LNCaP clone FGC (cell line): ENCODE results near the gene SYT6.

Experiments
- DNase-seq: peaks from one replicate; pipeline ENCODE4 v3.0.0-alpha.2; 2011; ENCODE audit warnings: low read depth
- H3K4me3 ChIP-seq: 2 replicates; pipeline ENCODE4 v1.5.1; 2011; ENCODE audit warnings: mild to moderate bottlenecking, low read depth, low read length, control low read depth
- TF ChIP-seq, protein P1 (sequence below): IDR thresholded peaks from 2 replicates; pipeline ENCODE4 v1.5.1; 2012; ENCODE audit warnings: mild to moderate bottlenecking; ENCODE audit not compliant: control insufficient read depth, insufficient read depth; ENCODE audit errors: extremely low read depth

The SYT6 gene

DNA sequence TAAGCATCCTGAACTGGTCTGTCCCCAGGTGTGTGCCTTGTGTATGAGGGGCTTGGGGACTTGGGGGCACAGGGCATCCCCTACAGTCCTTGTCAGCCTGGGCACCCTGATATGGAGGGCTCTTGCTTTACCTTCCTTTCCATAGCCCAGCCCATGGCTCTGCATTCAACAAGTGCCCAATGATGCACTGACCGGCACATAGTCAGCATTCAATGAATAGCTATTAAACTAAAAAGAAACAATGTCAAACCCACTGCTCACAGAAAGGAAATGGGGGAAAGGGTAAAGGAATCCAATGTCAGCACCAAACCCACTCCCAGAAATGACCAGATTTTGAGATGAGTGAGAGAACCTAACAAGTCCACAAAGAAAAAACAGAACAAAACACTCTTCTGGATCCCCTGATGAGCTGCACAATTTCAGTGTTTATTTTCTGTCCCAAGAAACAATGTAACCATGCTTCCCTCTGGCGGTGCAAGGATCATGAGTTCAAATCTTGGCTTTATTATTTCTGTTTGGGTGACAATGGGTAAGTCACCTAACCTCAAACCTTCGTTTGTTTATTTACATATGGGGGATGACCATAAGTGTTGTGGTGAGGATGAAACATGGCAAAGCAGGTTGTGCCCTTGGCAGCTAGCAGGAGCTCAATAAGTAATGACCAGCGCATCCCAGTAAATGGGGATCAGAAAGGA, 22.0 kb downstream of the SYT6 start:
- no peak for DNase-seq
- no peak overlapping the region for H3K4me3 ChIP-seq
- TF ChIP-seq, protein P1, sequence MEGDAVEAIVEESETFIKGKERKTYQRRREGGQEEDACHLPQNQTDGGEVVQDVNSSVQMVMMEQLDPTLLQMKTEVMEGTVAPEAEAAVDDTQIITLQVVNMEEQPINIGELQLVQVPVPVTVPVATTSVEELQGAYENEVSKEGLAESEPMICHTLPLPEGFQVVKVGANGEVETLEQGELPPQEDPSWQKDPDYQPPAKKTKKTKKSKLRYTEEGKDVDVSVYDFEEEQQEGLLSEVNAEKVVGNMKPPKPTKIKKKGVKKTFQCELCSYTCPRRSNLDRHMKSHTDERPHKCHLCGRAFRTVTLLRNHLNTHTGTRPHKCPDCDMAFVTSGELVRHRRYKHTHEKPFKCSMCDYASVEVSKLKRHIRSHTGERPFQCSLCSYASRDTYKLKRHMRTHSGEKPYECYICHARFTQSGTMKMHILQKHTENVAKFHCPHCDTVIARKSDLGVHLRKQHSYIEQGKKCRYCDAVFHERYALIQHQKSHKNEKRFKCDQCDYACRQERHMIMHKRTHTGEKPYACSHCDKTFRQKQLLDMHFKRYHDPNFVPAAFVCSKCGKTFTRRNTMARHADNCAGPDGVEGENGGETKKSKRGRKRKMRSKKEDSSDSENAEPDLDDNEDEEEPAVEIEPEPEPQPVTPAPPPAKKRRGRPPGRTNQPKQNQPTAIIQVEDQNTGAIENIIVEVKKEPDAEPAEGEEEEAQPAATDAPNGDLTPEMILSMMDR: no peak

DNA sequence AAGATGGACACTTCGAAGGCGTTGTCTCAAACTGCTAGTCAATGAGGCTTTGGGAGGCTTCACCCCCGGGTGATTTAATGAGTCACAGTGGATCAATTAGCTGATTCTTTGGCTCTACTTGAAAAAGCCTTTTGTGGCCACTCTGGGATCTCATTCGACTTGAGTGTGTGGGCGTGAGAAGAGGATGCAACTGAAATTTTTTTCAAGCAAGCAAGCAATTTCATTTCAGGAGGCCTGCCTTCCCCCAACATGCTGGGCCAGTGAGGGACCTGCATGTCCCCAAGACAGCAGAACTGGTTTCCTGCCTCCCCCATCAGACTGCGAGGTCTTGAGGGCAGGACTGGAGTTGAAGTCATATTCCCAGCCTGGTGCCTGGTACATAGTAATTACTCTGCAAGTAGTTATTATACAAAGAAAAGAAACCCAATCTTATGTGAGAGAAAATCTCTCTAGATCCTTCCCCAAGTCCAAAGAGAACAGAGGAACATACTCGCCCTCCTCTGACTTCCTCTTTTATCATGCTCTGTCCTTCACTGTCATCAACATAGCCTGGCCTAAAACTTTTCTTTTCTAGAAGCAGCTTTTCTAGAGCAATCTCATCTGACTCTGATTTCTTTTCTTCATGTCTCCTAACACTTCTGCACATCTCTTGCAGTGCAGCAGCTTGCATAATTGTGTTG, 22.7 kb downstream of the SYT6 start:
- no peak overlapping the region for H3K4me3 ChIP-seq
- TF ChIP-seq, protein P1: no peak
- DNase-seq: no peak

DNA sequence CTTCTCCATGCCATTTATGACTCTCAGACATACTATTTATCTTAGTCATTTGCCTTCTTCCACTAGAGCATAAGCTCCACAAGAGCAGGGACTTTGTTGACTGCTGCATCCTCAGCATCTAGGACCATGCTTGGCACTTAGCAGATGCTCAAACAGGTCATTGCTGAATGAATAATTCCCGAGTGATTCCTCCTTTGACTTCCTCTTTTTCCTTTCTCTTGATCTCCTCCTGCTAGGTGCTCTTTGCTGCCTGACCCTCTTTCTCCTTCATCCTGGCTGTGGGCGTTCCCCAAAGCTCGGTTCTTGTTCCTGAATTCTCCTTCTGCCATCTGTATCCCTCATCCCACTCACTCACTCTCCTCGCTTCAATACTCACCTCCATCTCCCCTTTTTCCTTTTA, 23.5 kb downstream of the SYT6 start:
- TF ChIP-seq, protein P1: no peak
- DNase-seq: no peak

DNA sequence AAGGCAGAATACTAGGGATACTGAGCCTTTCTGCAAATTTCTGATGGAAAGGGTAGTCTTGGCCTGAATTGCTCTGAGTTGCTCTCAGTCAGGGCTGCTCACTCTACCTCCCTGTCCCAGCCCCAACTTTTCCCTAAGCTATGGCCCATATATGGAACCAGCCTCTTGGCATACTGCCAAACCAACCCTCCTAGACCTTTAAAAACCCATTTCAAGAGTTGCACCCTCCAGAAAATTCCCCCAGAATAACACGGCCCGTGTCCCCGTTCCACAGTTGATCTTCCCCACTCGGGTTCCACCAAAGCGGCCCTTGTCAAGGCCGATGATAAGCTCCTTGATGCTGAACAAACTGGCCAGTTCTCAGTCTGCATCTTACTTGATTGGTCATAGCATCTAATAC, 25.4 kb downstream of the SYT6 start:
- no peak overlapping the region for H3K4me3 ChIP-seq
- TF ChIP-seq, protein P1: no peak
- no peak for DNase-seq

More for the DNA sequence above, 23.5 kb downstream of the SYT6 start:
- no peak overlapping the region for H3K4me3 ChIP-seq

DNA sequence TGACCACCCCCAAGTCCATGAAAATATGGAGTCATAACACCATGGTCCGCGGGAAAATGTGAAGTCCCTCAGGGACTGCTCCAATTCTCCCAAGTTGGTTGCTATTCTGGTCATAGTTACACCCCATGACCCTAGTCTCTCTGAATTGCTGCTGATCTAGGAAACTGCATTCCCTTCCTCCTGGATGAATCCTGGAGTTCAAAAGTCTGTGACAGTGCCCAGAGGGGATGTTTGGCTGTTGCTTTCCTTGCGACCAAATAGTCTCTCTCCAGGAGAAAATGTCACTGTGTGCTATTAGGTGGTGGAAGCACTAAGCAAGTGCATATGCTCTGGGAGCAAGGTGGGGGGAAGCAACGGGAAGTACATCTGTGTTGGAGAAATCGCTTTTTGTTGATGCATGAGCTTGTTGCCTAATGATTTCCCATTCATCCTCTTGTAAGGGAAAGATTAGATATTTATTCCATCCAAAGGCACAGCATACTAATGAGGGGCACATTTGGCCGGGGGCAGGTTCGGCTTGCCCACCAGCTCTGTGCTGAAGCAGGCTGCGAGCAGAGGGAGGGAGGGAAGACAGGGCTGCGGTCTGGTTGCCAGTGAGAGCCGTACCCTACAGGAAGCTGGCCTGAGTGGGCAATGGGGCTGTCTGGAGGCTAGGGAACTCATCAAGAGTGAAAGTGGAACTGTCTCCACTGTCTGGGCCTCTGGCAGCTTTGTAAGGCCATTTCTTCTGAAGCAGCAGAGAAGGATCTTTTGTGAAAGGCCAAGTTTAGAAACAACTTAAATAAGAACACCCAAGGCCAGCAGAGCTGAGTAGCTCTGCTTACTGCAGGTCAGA, 27.2 kb downstream of the SYT6 start:
- DNase-seq: no peak
- TF ChIP-seq, protein P1: no peak
- no peak overlapping the region for H3K4me3 ChIP-seq

DNA sequence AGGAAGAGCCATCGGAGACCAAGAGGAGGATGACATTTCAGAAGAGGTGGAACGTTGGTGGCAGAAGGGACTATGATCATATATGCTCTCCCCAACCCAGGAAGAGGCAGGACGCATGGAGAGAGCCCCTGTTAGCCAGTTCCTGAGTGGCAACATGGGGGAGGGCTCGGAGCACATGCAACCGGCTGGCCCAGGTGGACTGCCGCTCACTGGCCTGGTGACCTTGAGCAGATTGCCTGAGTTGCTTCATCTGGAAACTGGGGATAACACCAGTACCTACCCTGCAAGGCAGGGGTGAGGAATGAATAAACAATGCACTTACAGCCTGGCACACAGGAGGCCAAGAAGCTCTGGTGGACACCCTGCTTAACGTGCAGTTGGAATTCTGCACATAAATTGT, 29.0 kb downstream of the SYT6 start:
- TF ChIP-seq, protein P1: no peak
- H3K4me3 ChIP-seq: no peak overlapping the region
- DNase-seq: no peak
